Testis (tissue), 2 donors: ENCODE results near the gene EDNRA.

Experiments
- CTCF ChIP-seq, 3 experiments: fragments of 450-650 bp in 2 of 3; fragments of 200-600 bp in 1 of 3; sonication (generic) in 1 of 3; IDR thresholded peaks; one replicate each; pipeline ENCODE4 v1.5.1; 2016 to 2019; ENCODE audit warnings: antibody characterized with exemption in 3 of 3, mild to moderate bottlenecking in 2 of 3, moderate library complexity in 1 of 3
- POLR2A ChIP-seq: fragments of 450-650 bp; IDR thresholded peaks from one replicate; pipeline ENCODE4 v1.6.1; 2017; ENCODE audit warnings: antibody characterized with exemption, mild to moderate bottlenecking, moderate library complexity

DNA sequence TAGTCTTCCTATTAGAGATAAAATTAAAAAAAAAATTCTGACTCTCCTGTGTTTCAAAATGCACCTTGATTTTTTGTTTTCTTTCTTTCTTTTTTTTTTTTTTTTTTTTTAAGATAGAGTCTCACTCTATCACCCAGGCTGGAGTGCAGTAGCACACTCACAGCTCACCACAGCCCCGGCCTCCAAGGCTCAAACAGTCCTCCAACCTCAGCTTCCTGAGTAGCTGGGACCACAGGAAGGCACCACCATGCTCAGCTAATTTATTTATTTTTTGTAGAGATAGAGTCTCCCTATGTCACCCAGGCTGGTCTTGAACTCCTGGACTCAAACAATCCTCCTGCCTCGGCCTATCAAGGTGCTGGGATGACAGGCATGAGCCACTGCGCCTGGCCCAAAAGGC, 95.2 kb downstream of the EDNRA start:
- TF ChIP-seq POLR2A, result no peak
- no peak for TF ChIP-seq CTCF (IDR thresholded peaks at IDR 0.05)
